Mesendoderm (in vitro differentiated cells): ENCODE measurements around the gene HINT1.
"Not testable (repeated sequence)": the region's sequence is repeated elsewhere in the genome, so short reads cannot be mapped to it uniquely, and the experiment has no call there.

Experiments used
- DNase-seq: peaks from one replicate; pipeline ENCODE4 v3.0.0; 2013
- H2AK5ac ChIP-seq: 2 replicates; pipeline ENCODE4 v1.6.1; 2013; ENCODE audit warnings: low read length, inconsistent platforms
- H2BK120ac ChIP-seq: 2 replicates; pipeline ENCODE4 v1.6.1; 2013; ENCODE audit warnings: low read depth, mild to moderate bottlenecking, low read length, moderate library complexity, mixed read lengths
- H2BK15ac ChIP-seq: replicated peaks from 2 replicates; pipeline ENCODE4 v1.6.1; 2013; ENCODE audit warnings: low read depth, mild to moderate bottlenecking, moderate library complexity
- H2BK5ac ChIP-seq: 2 replicates; pipeline ENCODE4 v1.6.1; 2013; ENCODE audit warnings: low read length, inconsistent platforms
- H3K18ac ChIP-seq: 2 replicates; pipeline ENCODE4 v1.6.1; 2013; ENCODE audit warnings: mild to moderate bottlenecking, low read length, mixed read lengths
- H3K23ac ChIP-seq: one replicate; pipeline ENCODE4 v1.6.1; 2013; ENCODE audit warnings: low read length
- H3K27ac ChIP-seq: 2 replicates; pipeline ENCODE4 v1.5.1; 2013; ENCODE audit warnings: low read depth, mild to moderate bottlenecking, inconsistent platforms, low read length, moderate library complexity
- H3K27me3 ChIP-seq: 2 replicates; pipeline ENCODE4 v1.6.1; 2013; ENCODE audit warnings: low read length, control low read depth, mild to moderate bottlenecking, inconsistent platforms; ENCODE audit not compliant: insufficient read depth, poor library complexity
- H3K36me3 ChIP-seq: 2 replicates; pipeline ENCODE4 v1.6.1; 2013; ENCODE audit warnings: low read length, inconsistent platforms; ENCODE audit not compliant: control insufficient read depth, insufficient read depth
- H3K4ac ChIP-seq: one replicate; pipeline ENCODE4 v1.6.1; 2013; ENCODE audit warnings: low read depth, mild to moderate bottlenecking, low read length, moderate library complexity
- H3K4me1 ChIP-seq: 2 replicates; pipeline ENCODE4 v1.6.1; 2013; ENCODE audit warnings: low read depth, low read length, inconsistent platforms; ENCODE audit not compliant: control insufficient read depth
- H3K4me2 ChIP-seq: 2 replicates; pipeline ENCODE4 v1.6.1; 2013; ENCODE audit warnings: low read length
- H3K4me3 ChIP-seq: 2 replicates; pipeline ENCODE4 v1.5.1; 2013; ENCODE audit warnings: mild to moderate bottlenecking, low read length
- H3K56ac ChIP-seq: one replicate; pipeline ENCODE4 v1.6.1; 2013; ENCODE audit warnings: low read length
- H3K79me1 ChIP-seq: 2 replicates; pipeline ENCODE4 v1.6.1; 2013; ENCODE audit warnings: low read length, inconsistent platforms
- H3K79me2 ChIP-seq: 2 replicates; pipeline ENCODE4 v1.6.1; 2013; ENCODE audit warnings: mild to moderate bottlenecking, low read length; ENCODE audit not compliant: control insufficient read depth, insufficient read depth
- H3K9ac ChIP-seq: 2 replicates; pipeline ENCODE4 v1.6.1; 2013; ENCODE audit warnings: low read length, inconsistent platforms
- H4K5ac ChIP-seq: one replicate; pipeline ENCODE4 v1.6.1; 2013; ENCODE audit warnings: low read length
- H4K8ac ChIP-seq: one replicate; pipeline ENCODE4 v1.6.1; 2013; ENCODE audit warnings: low read depth, mild to moderate bottlenecking, control low read depth, low read length, moderate library complexity
- WGBS: extraction: QIAGEN DNeasy Blood & Tissue Kit; methylation state at CpG from one replicate; pipeline ENCODE4 v1.1.7; 2013; ENCODE audit warnings: low lambda C conversion rate, missing lambda C conversion rate; ENCODE audit not compliant: insufficient coverage; ENCODE audit errors: extremely low coverage; 5-methylcytosine and 5-hydroxymethylcytosine counted together

HINT1 gene

DNA sequence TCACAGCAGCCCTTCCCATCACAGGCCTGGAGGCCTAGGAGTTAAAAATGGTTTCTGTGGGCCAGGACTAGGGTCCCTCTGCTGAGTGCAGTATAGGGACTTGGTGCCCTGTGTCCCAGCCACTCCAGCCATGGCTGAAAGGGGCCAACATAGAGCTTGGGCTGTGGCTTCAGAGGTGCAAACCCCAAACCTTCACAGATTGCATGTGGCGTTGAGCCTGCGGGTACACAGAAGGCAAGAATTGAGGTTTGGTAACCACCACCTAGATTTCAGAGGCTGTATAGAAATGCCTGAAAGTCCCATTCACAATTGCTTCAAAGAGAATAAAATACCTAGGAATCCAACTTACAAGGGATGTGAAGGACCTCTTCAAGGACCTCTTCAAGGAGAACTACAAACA, 37.8 kb downstream of the HINT1 start:
- not testable (repeated sequence) for H2BK120ac ChIP-seq, H4K8ac ChIP-seq, H2AK5ac ChIP-seq, H3K23ac ChIP-seq, H2BK5ac ChIP-seq, H3K4me2 ChIP-seq, H3K36me3 ChIP-seq, H3K18ac ChIP-seq, H3K27me3 ChIP-seq, H3K9ac ChIP-seq, H3K79me1 ChIP-seq, H3K79me2 ChIP-seq, H3K27ac ChIP-seq, DNase-seq, H3K4ac ChIP-seq, H3K56ac ChIP-seq, H4K5ac ChIP-seq, H3K4me1 ChIP-seq, H2BK15ac ChIP-seq, H3K4me3 ChIP-seq
- no CpG with 5 or more reads among the region's 2 CpGs for WGBS

DNA sequence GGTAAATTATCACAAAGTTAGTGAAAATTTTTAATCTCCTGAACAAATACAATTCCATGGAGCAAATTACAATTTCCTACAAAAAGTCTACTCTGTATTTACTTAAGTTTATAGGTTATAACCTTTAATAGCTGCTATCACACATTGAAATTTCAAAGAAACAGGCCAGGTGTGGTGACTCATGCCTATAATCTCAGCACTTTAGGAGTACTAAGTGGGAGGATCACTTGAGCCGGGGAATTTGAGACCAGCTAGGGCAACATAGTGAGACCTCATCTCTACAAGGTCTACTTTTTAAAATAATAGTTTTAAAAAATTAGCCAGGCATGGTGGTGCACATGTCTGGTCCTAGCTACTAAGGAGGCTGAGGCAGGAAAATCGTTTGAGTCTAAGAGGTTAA, 50.3 kb downstream of the HINT1 start:
- no peak overlapping the region for H3K27ac ChIP-seq
- no peaks in the 10 kb centered on the region for H3K4me1 ChIP-seq
- no peak overlapping the region for H4K5ac ChIP-seq
- H3K4ac ChIP-seq, result no peak overlapping the region
- no peaks in the 10 kb centered on the region for H3K79me2 ChIP-seq
- H3K9ac ChIP-seq, result no peak overlapping the region
- no peak overlapping the region for H3K23ac ChIP-seq
- H2AK5ac ChIP-seq, result no peak overlapping the region
- no peaks in the 10 kb centered on the region for H3K36me3 ChIP-seq
- no peak overlapping the region for H2BK15ac ChIP-seq
- WGBS, result no CpG with 5 or more reads among the region's 2 CpGs
- H2BK120ac ChIP-seq, result no peak overlapping the region
- no peak overlapping the region for H4K8ac ChIP-seq
- H3K18ac ChIP-seq, result no peak overlapping the region
- DNase-seq, result no peak
- H3K79me1 ChIP-seq, result no peaks in the 10 kb centered on the region
- no peak overlapping the region for H3K4me2 ChIP-seq
- H3K4me3 ChIP-seq, result no peak overlapping the region
- H3K27me3 ChIP-seq, result no peaks in the 10 kb centered on the region
- H2BK5ac ChIP-seq, result no peak overlapping the region
- no peak overlapping the region for H3K56ac ChIP-seq

DNA sequence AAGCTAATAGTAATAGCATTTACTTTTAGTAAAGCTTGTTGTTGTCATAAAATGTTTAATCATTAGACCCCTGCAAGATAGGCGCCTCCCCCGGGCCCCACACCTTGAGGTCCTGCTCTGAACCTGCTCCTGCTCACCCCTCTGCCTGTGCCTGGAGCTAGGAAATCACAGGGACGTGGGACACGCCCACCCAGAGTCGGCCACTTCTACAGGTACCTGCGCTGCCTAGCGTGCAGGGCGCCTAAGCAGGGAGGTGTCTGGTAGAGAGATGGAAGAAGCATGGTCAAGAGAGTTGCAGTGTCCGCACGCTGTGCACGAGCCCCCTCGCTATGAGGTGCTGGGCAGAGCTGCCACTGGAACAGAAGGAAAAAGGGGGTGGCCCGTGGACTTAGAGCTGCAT, 52.6 kb downstream of the HINT1 start:
- Histone ChIP-seq H2BK15ac (no peak overlapping the region), H3K56ac (no peak overlapping the region), H3K4me2 (no peak overlapping the region), H3K79me1 (no peaks in the 10 kb centered on the region), H3K9ac (no peak overlapping the region), H2BK5ac (no peak overlapping the region), H3K4me3 (no peak overlapping the region), H4K5ac (no peak overlapping the region), H3K4me1 (no peaks in the 10 kb centered on the region), H3K27ac (no peak overlapping the region), H3K27me3 (no peaks in the 10 kb centered on the region), H3K18ac (no peak overlapping the region), H3K79me2 (no peaks in the 10 kb centered on the region), H3K4ac (no peak overlapping the region), H4K8ac (no peak overlapping the region), H2BK120ac (no peak overlapping the region), H2AK5ac (no peak overlapping the region), H3K36me3 (no peaks in the 10 kb centered on the region), H3K23ac (no peak overlapping the region)
- no CpG with 5 or more reads among the region's 13 CpGs for WGBS
- no peak for DNase-seq

DNA sequence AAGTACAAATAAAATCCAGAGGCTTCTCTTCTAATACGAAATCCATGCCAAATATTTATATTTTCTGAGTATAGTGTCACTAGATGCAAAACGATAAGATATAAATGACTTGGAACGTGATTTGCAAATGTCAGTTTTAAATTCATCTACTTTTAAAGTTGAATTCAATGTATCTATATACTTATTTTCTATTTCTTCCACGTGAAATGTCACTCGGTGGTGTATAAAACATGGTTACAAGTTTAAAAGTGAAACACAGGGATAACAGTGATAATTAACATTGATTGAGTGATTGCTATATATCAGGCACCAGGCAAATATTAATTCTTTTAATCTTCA, 54.8 kb downstream of the HINT1 start:
- Histone ChIP-seq H3K27me3 (no peaks in the 10 kb centered on the region), H2BK120ac (no peak overlapping the region), H3K18ac (no peak overlapping the region), H3K4me3 (no peak overlapping the region), H4K8ac (no peak overlapping the region), H3K27ac (no peak overlapping the region), H3K36me3 (no peaks in the 10 kb centered on the region), H2AK5ac (no peak overlapping the region), H4K5ac (no peak overlapping the region), H3K4me2 (no peak overlapping the region), H3K79me1 (no peaks in the 10 kb centered on the region), H3K4ac (no peak overlapping the region), H3K79me2 (no peaks in the 10 kb centered on the region), H3K4me1 (no peaks in the 10 kb centered on the region), H2BK15ac (no peak overlapping the region), H3K9ac (no peak overlapping the region), H3K23ac (no peak overlapping the region), H2BK5ac (no peak overlapping the region), H3K56ac (no peak overlapping the region)
- WGBS, result no CpG with 5 or more reads among the region's 5 CpGs
- DNase-seq, result no peak

DNA sequence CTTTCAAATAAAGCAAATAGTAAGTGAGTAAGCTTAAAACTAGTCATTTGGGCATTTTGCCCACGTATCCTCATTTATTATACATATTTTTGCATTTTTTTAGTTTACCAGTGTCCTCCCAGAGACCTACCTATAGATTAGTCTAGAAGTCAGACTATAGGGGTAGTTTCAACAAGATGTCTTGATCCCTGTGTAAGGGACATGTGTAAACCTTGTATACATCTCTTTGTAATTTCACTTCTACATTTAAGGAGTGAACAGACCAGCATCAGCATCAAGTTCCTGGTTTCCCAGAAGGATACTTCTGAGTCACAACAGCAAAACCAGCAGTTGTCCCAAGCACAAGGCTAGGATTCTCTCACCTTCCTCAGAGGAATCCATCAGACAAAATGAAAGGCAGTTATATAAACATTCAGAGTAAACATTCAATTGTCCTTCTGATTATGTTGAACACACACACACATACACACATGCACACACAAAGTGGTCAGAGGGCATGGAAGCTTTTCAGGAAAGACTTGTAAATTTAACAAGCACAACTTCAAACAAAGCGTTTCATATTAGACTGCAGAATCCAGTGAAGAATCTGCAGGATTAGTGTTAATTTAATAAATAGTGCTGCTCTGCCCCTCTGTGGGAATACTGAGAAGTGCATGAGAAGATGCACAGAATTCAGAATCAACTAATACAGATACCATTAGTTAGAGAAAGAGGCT, 55.4 kb downstream of the HINT1 start:
- Histone ChIP-seq H2BK15ac (no peak overlapping the region), H3K4me1 (no peaks in the 10 kb centered on the region), H3K79me2 (no peaks in the 10 kb centered on the region), H3K9ac (no peak overlapping the region), H4K8ac (no peak overlapping the region), H2BK5ac (no peak overlapping the region), H3K36me3 (no peaks in the 10 kb centered on the region), H3K4me3 (no peak overlapping the region), H2BK120ac (no peak overlapping the region), H3K27ac (no peak overlapping the region), H3K4me2 (no peak overlapping the region), H3K23ac (no peak overlapping the region), H3K4ac (no peak overlapping the region), H2AK5ac (no peak overlapping the region), H4K5ac (no peak overlapping the region), H3K27me3 (no peaks in the 10 kb centered on the region), H3K18ac (no peak overlapping the region), H3K56ac (no peak overlapping the region), H3K79me1 (no peaks in the 10 kb centered on the region)
- WGBS, result no CpG with 5 or more reads among the region's 2 CpGs
- DNase-seq, result peak; percentile 27
